ENCODE results near the gene PCBP3. TPM values are rescaled to one million over a fixed set of nuclear protein-coding genes. Genes with fewer than 3 reads are reported as not detected.

PCBP3 gene
- total RNA-seq, 2 donors from 2014 or later = 2.1 to 5.3 TPM

- Histone ChIP-seq H3K36me3 (no peaks in the 10 kb centered on the region), H3K9me3 (no peaks in the 10 kb centered on the region), H3K27ac (no peak overlapping the region), H3K4me1 (no peaks in the 10 kb centered on the region), H3K9ac (ENCODE audit: low read depth in 2 of 2, low read length in 2 of 2) (no peak overlapping the region), H3K4me3 (no peak overlapping the region), H3K27me3 (no peaks in the 10 kb centered on the region)
- no peak for DNase-seq
- TF ChIP-seq, protein P1, sequence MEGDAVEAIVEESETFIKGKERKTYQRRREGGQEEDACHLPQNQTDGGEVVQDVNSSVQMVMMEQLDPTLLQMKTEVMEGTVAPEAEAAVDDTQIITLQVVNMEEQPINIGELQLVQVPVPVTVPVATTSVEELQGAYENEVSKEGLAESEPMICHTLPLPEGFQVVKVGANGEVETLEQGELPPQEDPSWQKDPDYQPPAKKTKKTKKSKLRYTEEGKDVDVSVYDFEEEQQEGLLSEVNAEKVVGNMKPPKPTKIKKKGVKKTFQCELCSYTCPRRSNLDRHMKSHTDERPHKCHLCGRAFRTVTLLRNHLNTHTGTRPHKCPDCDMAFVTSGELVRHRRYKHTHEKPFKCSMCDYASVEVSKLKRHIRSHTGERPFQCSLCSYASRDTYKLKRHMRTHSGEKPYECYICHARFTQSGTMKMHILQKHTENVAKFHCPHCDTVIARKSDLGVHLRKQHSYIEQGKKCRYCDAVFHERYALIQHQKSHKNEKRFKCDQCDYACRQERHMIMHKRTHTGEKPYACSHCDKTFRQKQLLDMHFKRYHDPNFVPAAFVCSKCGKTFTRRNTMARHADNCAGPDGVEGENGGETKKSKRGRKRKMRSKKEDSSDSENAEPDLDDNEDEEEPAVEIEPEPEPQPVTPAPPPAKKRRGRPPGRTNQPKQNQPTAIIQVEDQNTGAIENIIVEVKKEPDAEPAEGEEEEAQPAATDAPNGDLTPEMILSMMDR (IDR thresholded peaks at IDR 0.05) = no peak
- intact Hi-C loops (cut with DNase I) = no loop called here
Observed at GRCh38 chr21:45852886-45853400, 209.4 kb downstream of the PCBP3 start.

GRCh38 chr21:45853703-45854342 lies 210.3 kb downstream of the PCBP3 start:
- H3K36me3 ChIP-seq = no peaks in the 10 kb centered on the region
- H3K4me3 ChIP-seq = no peak overlapping the region
- no peak overlapping the region for H3K27ac ChIP-seq
- H3K27me3 ChIP-seq = no peaks in the 10 kb centered on the region
- intact Hi-C loops (cut with DNase I) = no loop called here
- no peak overlapping the region for H3K9ac ChIP-seq (ENCODE audit: low read depth in 2 of 2, low read length in 2 of 2)
- no peaks in the 10 kb centered on the region for H3K4me1 ChIP-seq
- DNase-seq = no peak
- H3K9me3 ChIP-seq = no peaks in the 10 kb centered on the region
- TF ChIP-seq, protein P1 (IDR thresholded peaks at IDR 0.05) = no peak

- Histone ChIP-seq H3K36me3 (no peaks in the 10 kb centered on the region), H3K9me3 (no peaks in the 10 kb centered on the region), H3K9ac (ENCODE audit: low read depth in 2 of 2, low read length in 2 of 2) (no peak overlapping the region), H3K4me3 (no peak overlapping the region), H3K27me3 (no peaks in the 10 kb centered on the region), H3K27ac (no peak overlapping the region), H3K4me1 (no peaks in the 10 kb centered on the region)
- TF ChIP-seq, protein P1 (IDR thresholded peaks at IDR 0.05) = no peak
- DNase-seq = no peak
- intact Hi-C loops (cut with DNase I) = no loop called here
Observed at GRCh38 chr21:45854690-45855247, 211.2 kb downstream of the PCBP3 start.

GRCh38 chr21:45855248-45855811 lies 211.8 kb downstream of the PCBP3 start:
- H3K9me3 ChIP-seq = no peaks in the 10 kb centered on the region
- H3K9ac ChIP-seq (ENCODE audit: low read depth in 2 of 2, low read length in 2 of 2) = no peak overlapping the region
- no peak overlapping the region for H3K4me3 ChIP-seq
- no peaks in the 10 kb centered on the region for H3K27me3 ChIP-seq
- intact Hi-C loops (cut with DNase I) = no loop called here
- no peaks in the 10 kb centered on the region for H3K4me1 ChIP-seq
- no peak for DNase-seq
- no peak overlapping the region for H3K27ac ChIP-seq
- TF ChIP-seq, protein P1 (IDR thresholded peaks at IDR 0.05) = no peak
- H3K36me3 ChIP-seq = no peaks in the 10 kb centered on the region

- intact Hi-C loops (cut with DNase I) = no loop called here
- H3K9me3 ChIP-seq = no peaks in the 10 kb centered on the region
- H3K4me3 ChIP-seq = no peak overlapping the region
- H3K27me3 ChIP-seq = no peaks in the 10 kb centered on the region
- no peaks in the 10 kb centered on the region for H3K36me3 ChIP-seq
- TF ChIP-seq, protein P1 (IDR thresholded peaks at IDR 0.05) = no peak
- no peak overlapping the region for H3K27ac ChIP-seq
- DNase-seq = no peak
- no peak overlapping the region for H3K9ac ChIP-seq (ENCODE audit: low read depth in 2 of 2, low read length in 2 of 2)
- H3K4me1 ChIP-seq = no peaks in the 10 kb centered on the region
Observed at GRCh38 chr21:45856442-45856841, 212.9 kb downstream of the PCBP3 start.
